ENCODE measurements around the gene B4GALT6. TPM values are rescaled to one million over a fixed set of nuclear protein-coding genes. Genes with fewer than 3 reads are reported as not detected.

Gene B4GALT6
- total and polyA plus RNA-seq, 2 of the 8 experiments (the other 6 are each of a cell fraction or from before 2014, with no cell fraction given), result 6.3 to 41.5 TPM

DNA sequence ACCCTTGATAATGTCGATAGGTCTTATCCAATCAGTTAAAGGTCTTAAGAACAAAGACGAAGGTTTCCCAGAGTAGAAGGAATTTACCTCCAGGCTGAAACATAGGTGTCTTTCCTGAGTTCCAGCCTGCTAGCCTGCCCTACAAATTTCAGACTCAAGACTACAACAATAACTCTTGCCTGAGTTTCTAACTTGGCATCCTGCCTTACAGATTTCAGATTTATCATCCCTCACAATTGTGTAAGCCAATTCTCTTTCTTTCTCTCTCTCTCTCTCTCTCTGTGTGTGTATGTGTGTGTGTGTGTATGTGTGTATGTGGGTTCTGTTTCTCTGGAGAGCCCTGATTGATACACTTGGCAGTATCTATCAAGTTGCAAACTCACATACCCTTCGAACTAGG is 37.2 kb upstream of the B4GALT6 start:
- Histone ChIP-seq H3K4ac (replicated peaks; ENCODE audit: insufficient read length, low read depth, low read length) (no peak overlapping the region), H4K8ac (ENCODE audit: extremely low read depth, insufficient read depth, low read length) (no peak overlapping the region)
- CTCF ChIA-PET (ENCODE audit: partially characterized antibody), result interaction anchor here (0.8 to 7.7 kb wide), 37 partner anchors 7 to 292 kb away, joined by 3 to 88 read pairs (median 5); no protein-coding TSS in a partner anchor
- TF ChIP-seq MAFK (IDR thresholded peaks at IDR 0.05; ENCODE audit: low read depth, low read length) (no peak), RAD21 (IDR thresholded peaks at IDR 0.05 in 1 of 2, conservative IDR thresholded peaks at IDR 0.05 in 1 of 2; ENCODE audit: low read depth in 2 of 2, low read length in 2 of 2) (no peak), EGR1 (IDR thresholded peaks at IDR 0.05; ENCODE audit: borderline replicate concordance, low read depth, low read length) (no peak), CHD1 (IDR thresholded peaks at IDR 0.05; ENCODE audit: low read depth, low read length) (no peak), KDM1A (IDR thresholded peaks at IDR 0.05; ENCODE audit: borderline replicate concordance, low read length) (no peak), HDAC2 (IDR thresholded peaks at IDR 0.05; ENCODE audit: borderline replicate concordance in 1 of 2, low read depth in 2 of 2, low read length in 2 of 2) (no peak), TEAD4 (IDR thresholded peaks at IDR 0.05; ENCODE audit: low read depth, low read length) (no peak), CREB1 (IDR thresholded peaks at IDR 0.05) (no peak)
- TF ChIP-seq, protein P1, sequence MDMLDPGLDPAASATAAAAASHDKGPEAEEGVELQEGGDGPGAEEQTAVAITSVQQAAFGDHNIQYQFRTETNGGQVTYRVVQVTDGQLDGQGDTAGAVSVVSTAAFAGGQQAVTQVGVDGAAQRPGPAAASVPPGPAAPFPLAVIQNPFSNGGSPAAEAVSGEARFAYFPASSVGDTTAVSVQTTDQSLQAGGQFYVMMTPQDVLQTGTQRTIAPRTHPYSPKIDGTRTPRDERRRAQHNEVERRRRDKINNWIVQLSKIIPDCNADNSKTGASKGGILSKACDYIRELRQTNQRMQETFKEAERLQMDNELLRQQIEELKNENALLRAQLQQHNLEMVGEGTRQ (IDR thresholded peaks at IDR 0.05; ENCODE audit: low read length), result no peak
- TF ChIP-seq, protein P2, sequence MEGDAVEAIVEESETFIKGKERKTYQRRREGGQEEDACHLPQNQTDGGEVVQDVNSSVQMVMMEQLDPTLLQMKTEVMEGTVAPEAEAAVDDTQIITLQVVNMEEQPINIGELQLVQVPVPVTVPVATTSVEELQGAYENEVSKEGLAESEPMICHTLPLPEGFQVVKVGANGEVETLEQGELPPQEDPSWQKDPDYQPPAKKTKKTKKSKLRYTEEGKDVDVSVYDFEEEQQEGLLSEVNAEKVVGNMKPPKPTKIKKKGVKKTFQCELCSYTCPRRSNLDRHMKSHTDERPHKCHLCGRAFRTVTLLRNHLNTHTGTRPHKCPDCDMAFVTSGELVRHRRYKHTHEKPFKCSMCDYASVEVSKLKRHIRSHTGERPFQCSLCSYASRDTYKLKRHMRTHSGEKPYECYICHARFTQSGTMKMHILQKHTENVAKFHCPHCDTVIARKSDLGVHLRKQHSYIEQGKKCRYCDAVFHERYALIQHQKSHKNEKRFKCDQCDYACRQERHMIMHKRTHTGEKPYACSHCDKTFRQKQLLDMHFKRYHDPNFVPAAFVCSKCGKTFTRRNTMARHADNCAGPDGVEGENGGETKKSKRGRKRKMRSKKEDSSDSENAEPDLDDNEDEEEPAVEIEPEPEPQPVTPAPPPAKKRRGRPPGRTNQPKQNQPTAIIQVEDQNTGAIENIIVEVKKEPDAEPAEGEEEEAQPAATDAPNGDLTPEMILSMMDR (IDR thresholded peaks at IDR 0.05; ENCODE audit: control extremely low read depth in 1 of 3, insufficient read depth in 1 of 3, low read depth in 1 of 3, low read length in 3 of 3), result no peak

More for the DNA sequence above, 37.2 kb upstream of the B4GALT6 start:
- 88% methylated on average over 3 of the region's 3 CpGs; no CpG with 5 or more reads in 1 of the 2 experiments for WGBS, 2 experiments (ENCODE audit: extremely low coverage in 1 of 2, insufficient coverage in 1 of 2, insufficient read length in 1 of 2, insufficient replicate concordance in 2 of 2, low coverage in 1 of 2, low lambda C conversion rate in 2 of 2, missing lambda C conversion rate in 1 of 2)
- POLR2A ChIA-PET (ENCODE audit: partially characterized antibody), result interaction anchor here (1.2 kb wide), 1 partner anchor 167 kb away, joined by 3 read pairs; no protein-coding TSS in a partner anchor
- DNase-seq (ENCODE audit: low read depth in 1 of 2, low spot score in 2 of 2) (no peak), FAIRE-seq (no peak)
- Histone ChIP-seq H4K5ac (ENCODE audit: insufficient read length, low read depth, low read length) (no peak overlapping the region), H3K23ac (ENCODE audit: insufficient read length) (no peak overlapping the region), H3K36me3 (ENCODE audit: control insufficient read depth in 2 of 4, insufficient read depth in 4 of 4, low read length in 3 of 4) (no peaks in the 10 kb centered on the region), H2BK120ac (replicated peaks; ENCODE audit: low read depth, low read length) (no peak overlapping the region), H3K4me2 (ENCODE audit: insufficient read depth in 1 of 2, low read depth in 2 of 2, low read length in 2 of 2) (no peak overlapping the region), H3K79me2 (ENCODE audit: control insufficient read depth in 1 of 2, insufficient read depth in 2 of 2, low read length in 2 of 2) (no peaks in the 10 kb centered on the region), H2AK5ac (ENCODE audit: low read depth, low read length) (no peak overlapping the region), H3K4me3 (ENCODE audit: extremely low read depth in 1 of 4, insufficient read depth in 2 of 4, low read depth in 3 of 4, low read length in 4 of 4) (no peak overlapping the region), H3K14ac (ENCODE audit: insufficient read length) (no peak overlapping the region), H4K20me1 (replicated peaks in 1 of 2; ENCODE audit: control insufficient read depth in 1 of 2, insufficient read depth in 2 of 2, low read length in 2 of 2) (no peaks in the 10 kb centered on the region), H3K79me1 (ENCODE audit: low read depth, low read length) (no peaks in the 10 kb centered on the region), H2BK15ac (ENCODE audit: low read length) (no peak overlapping the region), H2AFZ (ENCODE audit: low read length) (peak overlapping the region; percentile 68; the same call in 1 of the 2 replicates), H2BK12ac (ENCODE audit: low read depth, low read length) (peak overlapping the region; percentile 31; the same call in 1 of the 2 replicates), H2BK5ac (ENCODE audit: low read depth, low read length) (no peak overlapping the region), H3K27me3 (replicated peaks in 1 of 4; ENCODE audit: control insufficient read depth in 3 of 4, extremely low read depth in 1 of 4, insufficient read depth in 3 of 4, low read length in 3 of 4) (no peaks in the 10 kb centered on the region), H3K23me2 (ENCODE audit: low read depth, low read length) (no peaks in the 10 kb centered on the region), H2BK20ac (ENCODE audit: low read length) (no peak overlapping the region), H4K91ac (replicated peaks; ENCODE audit: insufficient read length, low read length) (no peak overlapping the region), H3K27ac (ENCODE audit: low read depth, low read length) (no peak overlapping the region), H3K18ac (ENCODE audit: extremely low read depth, low read length) (no peak overlapping the region), H3K56ac (replicated peaks; ENCODE audit: insufficient read length, low read depth, low read length) (no peak overlapping the region), H3K9ac (replicated peaks in 1 of 4; ENCODE audit: extremely low read depth in 1 of 4, low read depth in 3 of 4, low read length in 3 of 4) (no peak overlapping the region), H3K9me3 (ENCODE audit: insufficient read depth in 2 of 2, low read depth in 1 of 2, low read length in 1 of 2) (no peaks in the 10 kb centered on the region), H3K4me1 (replicated peaks in 1 of 4; ENCODE audit: control insufficient read depth in 3 of 4, insufficient read depth in 4 of 4, low read length in 3 of 4) (no peaks in the 10 kb centered on the region)

All from H1 (cell line).